Hepatocyte (in vitro differentiated cells): ENCODE measurements around the gene PHYKPL. TPM values are rescaled to one million over a fixed set of nuclear protein-coding genes. Genes with fewer than 3 reads are reported as not detected.

Experiments
- DNase-seq: peaks from one replicate; pipeline ENCODE4 v3.0.0-alpha.2; 2016; ENCODE audit warnings: low spot score
- H2AFZ ChIP-seq: fragments of 200-600 bp; sonication (generic); 2 replicates; pipeline ENCODE4 v1.6.0; 2016; ENCODE audit warnings: antibody characterized with exemption, mild to moderate bottlenecking
- H3K27ac ChIP-seq: fragments of 200-600 bp; sonication (generic); 2 replicates; pipeline ENCODE4 v1.5.1; 2016; ENCODE audit warnings: mild to moderate bottlenecking
- H3K27me3 ChIP-seq: fragments of 200-600 bp; sonication (generic); 2 replicates; pipeline ENCODE4 v1.6.1; 2016
- H3K36me3 ChIP-seq: fragments of 200-600 bp; sonication (generic); replicated peaks from 2 replicates; pipeline ENCODE4 v1.5.1; 2016; ENCODE audit warnings: low read depth; ENCODE audit not compliant: insufficient read depth
- H3K4me1 ChIP-seq: fragments of 200-600 bp; sonication (generic); 2 replicates; pipeline ENCODE4 v1.5.1; 2016; ENCODE audit warnings: mild to moderate bottlenecking, moderate library complexity; ENCODE audit not compliant: insufficient read depth
- H3K4me2 ChIP-seq: fragments of 200-600 bp; sonication (generic); 2 replicates; pipeline ENCODE4 v1.6.0; 2016
- H3K4me3 ChIP-seq: fragments of 200-600 bp; sonication (generic); 2 replicates; pipeline ENCODE4 v1.5.1; 2016; ENCODE audit warnings: mild to moderate bottlenecking
- H3K79me2 ChIP-seq: fragments of 200-600 bp; sonication (generic); 2 replicates; pipeline ENCODE4 v1.6.0; 2017; ENCODE audit warnings: mild to moderate bottlenecking
- H3K9me2 ChIP-seq: fragments of 200-600 bp; sonication (generic); replicated peaks from 2 replicates; pipeline ENCODE4 v1.6.0; 2017; ENCODE audit warnings: mild to moderate bottlenecking; ENCODE audit not compliant: insufficient read depth
- H3K9me3 ChIP-seq: fragments of 200-600 bp; sonication (generic); 2 replicates; pipeline ENCODE4 v1.5.1; 2016; ENCODE audit warnings: low read depth, mild to moderate bottlenecking
- H4K20me1 ChIP-seq: fragments of 200-600 bp; sonication (generic); 2 replicates; pipeline ENCODE4 v1.6.0; 2016; ENCODE audit warnings: mild to moderate bottlenecking; ENCODE audit not compliant: insufficient read depth, poor library complexity, severe bottlenecking
- CTCF ChIP-seq: fragments of 200-600 bp; sonication (generic); IDR thresholded peaks from 2 replicates; pipeline ENCODE4 v1.5.1; 2016; ENCODE audit warnings: antibody characterized with exemption, mild to moderate bottlenecking; ENCODE audit not compliant: poor library complexity
- EZH2 ChIP-seq: fragments of 200-600 bp; sonication (generic); IDR thresholded peaks from 2 replicates; pipeline ENCODE4 v1.6.1; 2016; ENCODE audit warnings: antibody characterized with exemption, mild to moderate bottlenecking, borderline replicate concordance
- EZH2phosphoT487 ChIP-seq: fragments of 200-600 bp; sonication (generic); IDR thresholded peaks from one replicate; pipeline ENCODE4 v1.6.1; 2018; ENCODE audit warnings: antibody characterized with exemption, mild to moderate bottlenecking, low read depth, moderate library complexity; ENCODE audit not compliant: unreplicated experiment, severe bottlenecking
- WGBS: methylation state at CpG from one replicate; pipeline ENCODE4 v1.1.6; 2016; ENCODE audit warnings: low lambda C conversion rate; ENCODE audit errors: missing lambda C conversion rate; 5-methylcytosine and 5-hydroxymethylcytosine counted together
- polyA plus RNA-seq: library from polyadenylated mRNA; unstranded; fragments of >200 nt; fragmentation: Nextera tagmentation; extraction: Ambion mirVana; gene quantifications from 2 replicates; pipeline ENCODE4 v1.2.1, GENCODE V29; 2016
- total RNA-seq: library from RNA; depleted of rRNA; stranded (reverse); fragments of >200 nt; gene quantifications from 2 replicates; pipeline ENCODE4 v1.2.3, GENCODE V29; 2014

PHYKPL gene
- total and polyA plus RNA-seq, 2 experiments from 2014 or later: 40.3 to 60.0 TPM

GRCh38 chr5:178216779-178217178 is 15.8 kb downstream of the PHYKPL start:
- TF ChIP-seq CTCF (no peak), EZH2 (no peak), EZH2phosphoT487 (no peak)
- no peaks in the 10 kb centered on the region for H3K79me2 ChIP-seq
- peaks cover 18% of the 10 kb centered on the region for H3K4me1 ChIP-seq
- H3K9me2 ChIP-seq: no peaks in the 10 kb centered on the region
- no peak overlapping the region for H2AFZ ChIP-seq
- DNase-seq: no peak
- no peaks in the 10 kb centered on the region for H3K9me3 ChIP-seq
- H3K36me3 ChIP-seq: no peaks in the 10 kb centered on the region
- H3K27me3 ChIP-seq: no peaks in the 10 kb centered on the region
- peaks cover 17% of the 10 kb centered on the region for H4K20me1 ChIP-seq
- no peak overlapping the region for H3K4me3 ChIP-seq
- H3K4me2 ChIP-seq: no peak overlapping the region
- H3K27ac ChIP-seq: no peak overlapping the region
- WGBS: 95% methylated on average over 3 of the region's 3 CpGs

- H3K36me3 ChIP-seq: no peaks in the 10 kb centered on the region
- H3K4me3 ChIP-seq: no peak overlapping the region
- no peak overlapping the region for H3K4me2 ChIP-seq
- H3K4me1 ChIP-seq: peaks cover 18% of the 10 kb centered on the region
- no peaks in the 10 kb centered on the region for H3K27me3 ChIP-seq
- H3K9me2 ChIP-seq: no peaks in the 10 kb centered on the region
- WGBS: 96% methylated on average over 5 of the region's 5 CpGs
- no peaks in the 10 kb centered on the region for H3K79me2 ChIP-seq
- TF ChIP-seq EZH2phosphoT487: no peak
- H4K20me1 ChIP-seq: peaks cover 17% of the 10 kb centered on the region
- H3K9me3 ChIP-seq: no peaks in the 10 kb centered on the region
- H2AFZ ChIP-seq: no peak overlapping the region
- H3K27ac ChIP-seq: peak overlapping the region; percentile 5
- DNase-seq: no peak
These were observed 16.5 kb downstream of the PHYKPL start for GRCh38 chr5:178216088-178216534.

- H4K20me1 ChIP-seq: peaks cover 17% of the 10 kb centered on the region
- H3K27ac ChIP-seq: no peak overlapping the region
- no peaks in the 10 kb centered on the region for H3K9me3 ChIP-seq
- no peaks in the 10 kb centered on the region for H3K27me3 ChIP-seq
- H3K36me3 ChIP-seq: no peaks in the 10 kb centered on the region
- no peaks in the 10 kb centered on the region for H3K9me2 ChIP-seq
- no peaks in the 10 kb centered on the region for H3K79me2 ChIP-seq
- WGBS: 88% methylated on average over 13 of the region's 13 CpGs
- no peak for DNase-seq
- no peak overlapping the region for H2AFZ ChIP-seq
- no peak overlapping the region for H3K4me2 ChIP-seq
- no peak overlapping the region for H3K4me3 ChIP-seq
- no peak for TF ChIP-seq EZH2
- no peak for TF ChIP-seq EZH2phosphoT487
- TF ChIP-seq CTCF: no peak
- peaks cover 18% of the 10 kb centered on the region for H3K4me1 ChIP-seq
These were observed 17.2 kb downstream of the PHYKPL start for GRCh38 chr5:178215280-178216002.

- peaks cover 18% of the 10 kb centered on the region for H3K4me1 ChIP-seq
- peak overlapping the region; percentile 63 for H3K27ac ChIP-seq
- H3K36me3 ChIP-seq: no peaks in the 10 kb centered on the region
- no peaks in the 10 kb centered on the region for H3K9me2 ChIP-seq
- peaks cover 26% of the 10 kb centered on the region for H4K20me1 ChIP-seq
- H3K27me3 ChIP-seq: no peaks in the 10 kb centered on the region
- WGBS: 97% methylated on average over 6 of the region's 6 CpGs
- no peak overlapping the region for H2AFZ ChIP-seq
- no peaks in the 10 kb centered on the region for H3K79me2 ChIP-seq
- no peak for DNase-seq
- H3K4me2 ChIP-seq: no peak overlapping the region
- TF ChIP-seq EZH2: no peak
- TF ChIP-seq CTCF: no peak
- TF ChIP-seq EZH2phosphoT487: no peak
- H3K4me3 ChIP-seq: no peak overlapping the region
- no peaks in the 10 kb centered on the region for H3K9me3 ChIP-seq
These were observed 18.3 kb downstream of the PHYKPL start for GRCh38 chr5:178214160-178214803.
